Stimulated activated CD8-positive, alpha-beta memory T cell treated with anti-CD3 and anti-CD28 coated beads, Interleukin-7, amount 100 ng/mL, for 4 hours (primary cell): Measurements from ENCODE around the gene OSER1.
"Not testable (repeated sequence)": the region's sequence is repeated elsewhere in the genome, so short reads cannot be mapped to it uniquely, and the experiment has no call there.

ENCODE experiments used
- DNase-seq, 2 donors: peaks; one replicate each; pipeline ENCODE4 v3.0.0-alpha.2; 2020; ENCODE audit warnings: low read depth in 2 of 2

Gene OSER1

DNA sequence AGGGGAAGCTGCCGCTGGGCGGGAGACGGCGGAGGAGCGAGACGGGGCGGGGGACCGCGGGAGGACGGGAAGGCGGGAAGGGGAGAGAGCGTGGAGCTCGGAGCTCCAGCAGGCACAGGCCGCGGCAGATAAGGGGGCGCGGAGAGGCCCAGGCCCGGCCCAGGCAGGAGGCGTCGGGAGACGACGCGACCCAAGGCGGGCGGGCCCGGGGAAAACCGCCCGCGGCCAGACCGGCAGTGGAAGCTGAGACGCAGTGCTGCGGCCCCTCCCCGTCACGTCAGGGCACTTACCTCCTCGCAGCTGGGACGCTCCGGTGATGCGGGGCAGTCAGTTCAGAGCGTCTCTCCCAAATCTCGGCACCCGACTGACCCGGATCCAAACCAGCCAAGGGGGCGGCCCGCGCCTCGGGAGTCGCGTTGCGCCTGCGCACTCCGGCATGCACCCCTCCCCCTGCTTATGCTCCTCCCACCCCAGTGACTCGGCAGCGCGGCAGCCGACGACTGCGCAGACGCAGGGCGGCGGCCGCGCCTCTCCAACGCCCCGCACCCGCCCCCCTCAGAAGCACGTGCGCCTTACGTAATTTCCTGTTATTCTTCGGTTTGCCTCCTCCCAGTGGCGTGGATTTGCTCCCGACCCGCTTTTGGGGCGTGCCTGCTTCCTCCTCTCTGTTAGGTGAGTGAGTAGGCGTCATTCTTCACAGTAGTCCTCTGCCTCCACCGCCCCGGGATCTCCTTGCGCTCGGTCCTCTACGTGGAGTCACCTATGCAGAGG is at the start of gene OSER1:
Gene OSER1, minus strand, starts transcription at position 366 of the 771 bp plus-strand sequence. CDS start 3,814 bp downstream, outside the sequence.
- peak; percentile 94 for DNase-seq

DNA sequence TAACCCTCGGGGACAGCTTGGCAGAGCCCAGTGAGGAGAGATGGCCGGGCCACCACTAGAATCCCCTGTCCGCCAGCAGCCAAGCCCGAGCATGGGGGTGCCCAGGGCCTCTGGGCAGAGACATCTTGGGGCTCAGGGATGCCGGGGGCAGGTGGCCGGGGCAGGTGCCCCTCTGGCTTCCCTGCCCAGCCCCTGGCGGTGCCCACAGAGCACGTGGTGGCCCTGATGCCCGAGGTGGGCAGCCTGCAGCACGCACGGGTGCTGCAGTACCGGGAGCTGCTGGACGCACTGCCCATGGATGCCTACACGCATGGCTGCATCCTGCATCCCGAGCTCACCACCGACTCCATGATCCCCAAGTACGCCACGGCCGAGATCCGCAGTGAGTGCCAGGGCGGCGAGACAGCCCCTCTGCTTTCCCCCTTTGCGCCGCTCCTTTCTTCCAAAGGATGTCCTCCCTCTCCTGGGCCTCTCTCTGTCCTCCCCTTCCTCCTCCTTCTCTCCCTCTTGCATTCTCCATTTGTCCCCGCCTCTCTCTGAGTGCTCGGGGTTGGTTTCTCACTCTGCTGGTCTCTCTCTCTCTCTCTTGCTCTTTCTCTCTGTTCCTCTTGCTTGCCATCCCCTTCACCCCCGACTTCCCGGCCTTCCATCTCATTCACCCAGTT is 47.8 kb upstream of the OSER1 start:
- no peak for DNase-seq

DNA sequence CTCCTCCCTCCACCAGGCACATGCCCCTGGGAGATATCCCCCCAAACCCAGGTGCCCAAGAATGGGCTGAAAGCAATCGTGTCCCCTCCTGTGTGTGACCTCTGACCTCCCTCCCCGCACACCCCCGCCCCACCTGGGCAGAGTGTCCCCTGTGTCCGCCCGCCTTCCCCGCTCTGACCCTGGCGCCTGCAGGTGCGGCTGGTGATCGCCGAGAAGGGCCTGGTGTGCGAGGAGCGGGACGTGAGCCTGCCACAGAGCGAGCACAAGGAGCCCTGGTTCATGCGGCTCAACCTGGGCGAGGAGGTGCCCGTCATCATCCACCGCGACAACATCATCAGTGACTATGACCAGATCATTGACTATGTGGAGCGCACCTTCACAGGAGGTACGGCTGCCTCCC is 46.4 kb upstream of the OSER1 start:
- DNase-seq, result no peak

DNA sequence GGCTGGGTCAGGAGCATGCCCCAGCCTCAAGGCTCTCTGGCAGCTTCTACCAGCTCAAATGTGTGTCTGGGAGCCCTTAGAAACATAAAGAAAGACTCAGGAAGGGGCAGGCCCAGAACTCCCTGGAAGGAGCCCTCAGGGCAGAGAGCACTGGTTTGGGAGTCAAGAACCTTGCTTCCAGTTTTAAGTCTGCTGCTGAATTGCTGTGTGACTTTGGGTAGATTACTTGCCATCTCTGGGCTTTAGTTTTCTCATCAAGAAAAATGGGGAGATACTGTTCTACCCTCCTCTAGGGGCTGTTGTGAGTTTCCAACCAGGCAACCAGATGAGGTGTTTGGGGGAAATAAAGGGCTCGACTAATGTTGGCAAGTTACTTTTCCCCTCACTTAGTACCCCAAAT is 45.4 kb upstream of the OSER1 start:
- no peak for DNase-seq

DNA sequence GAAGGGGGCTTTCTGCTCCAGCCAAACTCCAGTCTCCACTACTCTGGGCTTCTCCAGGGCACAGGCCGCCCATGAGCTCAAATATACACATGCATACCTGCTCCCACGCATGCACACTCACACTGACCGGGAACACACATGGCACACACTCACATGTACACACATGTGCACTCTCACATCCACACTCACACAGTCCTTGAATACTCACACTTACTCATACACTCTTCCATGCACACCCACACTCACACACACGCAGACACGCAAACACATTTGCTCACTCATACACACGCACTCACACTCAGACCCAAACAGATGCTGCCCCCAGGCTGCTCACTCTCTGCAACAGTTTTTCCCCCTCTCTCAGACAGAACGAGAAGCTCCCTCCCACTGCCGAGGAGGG is 43.5 kb upstream of the OSER1 start:
- DNase-seq, result no peak

DNA sequence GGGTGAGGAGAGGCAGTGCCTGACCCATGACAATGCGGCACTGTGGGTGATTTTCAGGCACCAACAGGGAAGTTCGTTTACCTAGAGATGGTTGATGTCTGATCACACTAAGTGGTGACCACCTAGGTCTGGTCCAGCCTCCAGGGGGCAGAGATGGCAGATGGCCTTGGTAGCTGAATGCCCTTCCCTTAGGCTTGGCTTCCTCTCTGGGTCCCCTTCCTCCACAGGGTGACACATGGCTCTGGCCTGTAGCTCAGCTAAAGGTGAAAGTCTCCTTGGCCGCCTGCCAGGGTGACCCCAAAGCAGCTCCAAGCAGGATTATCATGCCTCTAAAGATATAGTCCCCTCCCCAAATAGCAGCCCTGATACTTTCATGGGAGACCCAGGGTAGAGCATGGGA is 43.0 kb upstream of the OSER1 start:
- DNase-seq, result no peak

DNA sequence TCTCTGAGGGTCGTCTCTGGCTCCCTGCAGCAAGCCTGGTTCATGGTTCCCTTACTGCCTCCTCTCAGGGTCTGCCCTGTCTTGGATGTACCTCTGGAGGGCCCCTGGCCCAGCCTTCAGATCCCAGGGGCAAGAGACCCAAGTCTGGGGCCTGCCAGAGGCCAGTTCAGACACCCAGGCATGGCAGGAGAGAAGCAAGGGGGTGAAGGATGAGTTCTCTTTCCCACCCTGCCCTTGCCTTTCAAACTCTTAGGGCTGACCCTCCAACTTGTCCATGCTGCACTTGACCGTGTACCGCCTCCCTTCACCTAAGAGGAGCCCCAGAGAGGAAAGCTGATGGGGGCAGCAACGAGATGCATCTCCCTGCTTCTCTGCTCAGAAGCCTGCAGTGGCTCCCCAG is 40.7 kb upstream of the OSER1 start:
- DNase-seq, result no peak

DNA sequence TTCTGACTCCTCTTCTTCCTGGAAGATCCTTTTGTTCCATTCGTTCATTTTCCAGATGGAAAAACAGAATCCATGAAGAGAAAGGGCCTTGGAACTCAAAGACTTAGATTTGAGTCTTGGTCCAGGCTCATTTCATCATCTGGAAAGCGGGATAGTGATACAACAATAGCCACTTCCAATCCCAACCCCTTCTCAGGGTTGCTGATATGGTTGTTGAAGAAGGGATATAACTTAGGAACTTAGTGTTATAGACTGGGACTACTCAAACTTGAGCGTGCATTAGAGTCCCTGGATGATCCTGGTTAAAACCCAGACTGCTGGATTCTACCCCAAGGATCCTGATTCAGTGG is 37.8 kb upstream of the OSER1 start:
- DNase-seq, result no peak

DNA sequence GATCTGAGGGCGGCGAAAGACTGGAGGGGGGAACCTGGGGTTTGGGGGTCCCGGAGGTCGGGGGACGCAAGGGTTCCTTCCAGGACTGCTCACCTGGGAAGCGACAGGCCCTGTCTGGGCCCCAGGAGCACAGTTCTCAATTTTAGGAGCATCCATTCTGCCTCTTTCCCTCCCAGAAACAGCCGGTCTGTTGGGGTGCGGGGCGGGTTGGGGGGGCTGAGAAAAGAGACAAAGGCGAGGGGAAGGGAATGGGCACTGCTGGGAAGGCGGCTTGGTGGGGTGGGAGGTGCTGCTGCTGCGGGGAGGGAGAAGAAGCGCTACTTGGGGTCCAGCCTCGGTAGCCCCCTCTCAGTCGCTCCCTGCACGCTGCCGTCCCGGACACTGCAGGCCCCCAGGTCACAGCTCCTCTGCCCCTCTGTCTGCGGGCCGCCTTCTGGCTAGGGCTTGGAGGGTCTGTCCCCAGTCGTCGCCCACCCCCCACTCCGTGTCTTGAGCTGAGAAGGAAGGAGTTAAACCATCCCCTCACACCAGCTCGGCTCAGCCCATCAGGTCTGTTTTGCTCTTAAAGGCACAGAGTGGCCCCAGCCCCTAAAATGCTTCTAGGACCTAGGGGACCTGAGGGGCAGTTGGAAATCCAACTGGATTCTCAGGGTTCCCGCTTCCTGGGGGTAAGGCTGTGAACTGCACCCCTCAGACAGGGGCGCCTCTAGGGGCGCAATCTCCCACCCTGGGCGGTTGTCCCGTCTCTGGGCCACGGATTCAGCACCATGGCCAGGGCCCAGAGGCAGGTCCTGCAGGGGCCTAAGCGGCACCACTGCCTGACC is 37.2 kb upstream of the OSER1 start:
- no peak for DNase-seq

DNA sequence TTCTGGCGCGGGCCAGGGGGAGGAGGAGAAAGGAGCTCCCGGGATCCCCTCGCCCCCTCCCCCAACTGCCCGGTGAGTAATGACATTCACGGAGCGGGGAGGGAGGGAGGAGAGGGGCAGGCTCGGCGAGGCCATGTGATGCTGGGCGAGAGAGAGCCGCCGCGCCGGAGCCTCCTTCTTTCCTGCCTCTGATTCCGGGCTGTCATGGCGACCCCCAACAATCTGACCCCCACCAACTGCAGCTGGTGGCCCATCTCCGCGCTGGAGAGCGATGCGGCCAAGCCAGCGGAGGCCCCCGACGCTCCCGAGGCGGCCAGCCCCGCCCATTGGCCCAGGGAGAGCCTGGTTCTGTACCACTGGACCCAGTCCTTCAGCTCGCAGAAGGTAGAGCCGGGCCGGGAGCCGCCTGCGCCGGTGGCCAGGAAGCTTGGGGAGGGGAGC is 36.6 kb upstream of the OSER1 start, which contains the start of gene GDAP1L1:
Gene GDAP1L1, plus strand, starts transcription at position 178 of the 441 bp plus-strand sequence. Its CDS starts 27 bp downstream, at position 205.
- no peak for DNase-seq

DNA sequence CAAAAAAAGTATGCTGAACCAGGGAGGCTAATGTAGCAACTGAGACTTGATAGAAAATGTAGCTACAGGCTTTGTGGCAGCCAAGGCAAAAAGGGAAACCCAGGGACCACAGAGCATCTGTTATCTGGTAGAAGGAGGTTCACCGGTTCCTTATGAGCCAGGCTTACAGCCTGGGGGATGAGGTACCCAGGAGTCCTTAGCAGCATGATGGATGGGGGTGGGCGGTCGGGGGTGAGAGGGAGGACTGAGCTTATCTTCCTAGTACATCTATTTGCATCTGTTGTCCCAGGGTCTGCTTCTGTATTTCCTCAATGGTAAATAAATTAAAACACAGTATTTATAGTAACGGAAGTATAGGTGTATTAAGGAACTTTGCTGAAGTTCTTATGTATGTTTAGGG is 35.4 kb upstream of the OSER1 start:
- no peak for DNase-seq

DNA sequence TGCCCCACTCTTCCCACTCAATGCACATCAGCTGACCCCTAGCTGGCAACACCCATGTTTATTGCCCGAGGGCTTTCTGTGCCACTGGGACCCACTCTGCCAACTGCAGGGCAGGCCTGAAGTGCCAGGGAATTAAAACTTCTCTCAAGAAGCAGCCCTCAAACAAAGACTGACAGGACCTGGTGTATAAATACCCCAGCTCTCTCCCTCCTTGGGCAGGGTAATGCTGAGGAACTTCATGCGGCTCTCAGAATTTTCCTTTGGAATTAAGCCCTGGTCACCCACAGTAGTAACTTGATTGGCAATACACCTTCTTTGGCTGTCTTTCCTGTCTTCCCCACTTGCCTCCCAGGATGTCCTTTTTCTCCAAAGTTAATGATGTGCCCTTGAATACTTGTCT is 31.2 kb upstream of the OSER1 start:
- DNase-seq, result no peak

DNA sequence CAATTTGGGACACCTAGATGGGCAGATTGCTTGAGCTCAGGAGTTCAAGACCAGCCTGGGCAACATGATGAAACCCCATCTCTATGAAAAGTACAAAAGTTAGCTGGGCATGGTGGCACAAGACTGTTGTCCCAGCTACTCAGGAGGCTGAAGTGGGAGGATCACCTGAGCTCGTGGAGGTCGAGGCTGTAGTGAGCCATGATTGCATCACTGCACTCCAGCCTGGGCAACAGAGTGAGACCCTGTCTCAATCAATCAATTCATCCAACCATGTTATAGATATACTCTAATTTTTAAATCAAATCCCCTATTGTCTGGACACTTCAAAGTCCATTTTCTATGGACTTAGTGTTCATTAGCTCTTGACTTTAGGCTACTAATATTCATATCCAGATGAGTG is 26.3 kb upstream of the OSER1 start:
- not testable (repeated sequence) for DNase-seq

DNA sequence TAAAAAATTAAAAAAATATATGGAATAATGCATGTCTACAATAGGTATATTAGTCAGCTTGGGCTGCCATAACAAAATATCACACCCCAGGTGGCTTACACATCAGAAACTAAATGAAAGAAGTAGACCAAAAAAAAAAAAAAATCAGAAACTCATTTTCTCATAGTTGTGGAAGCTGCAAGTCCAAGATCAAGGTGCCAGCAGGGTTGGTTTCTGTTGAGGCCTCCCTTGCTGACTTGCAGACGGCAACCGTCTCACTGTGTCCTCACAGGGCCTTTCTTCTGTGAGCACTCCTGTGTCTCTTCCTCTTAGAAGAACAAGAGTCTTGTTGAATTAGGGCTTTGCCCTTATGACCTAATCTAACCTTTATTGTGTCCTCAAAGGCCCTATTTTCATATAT is 25.1 kb upstream of the OSER1 start:
- no peak for DNase-seq

DNA sequence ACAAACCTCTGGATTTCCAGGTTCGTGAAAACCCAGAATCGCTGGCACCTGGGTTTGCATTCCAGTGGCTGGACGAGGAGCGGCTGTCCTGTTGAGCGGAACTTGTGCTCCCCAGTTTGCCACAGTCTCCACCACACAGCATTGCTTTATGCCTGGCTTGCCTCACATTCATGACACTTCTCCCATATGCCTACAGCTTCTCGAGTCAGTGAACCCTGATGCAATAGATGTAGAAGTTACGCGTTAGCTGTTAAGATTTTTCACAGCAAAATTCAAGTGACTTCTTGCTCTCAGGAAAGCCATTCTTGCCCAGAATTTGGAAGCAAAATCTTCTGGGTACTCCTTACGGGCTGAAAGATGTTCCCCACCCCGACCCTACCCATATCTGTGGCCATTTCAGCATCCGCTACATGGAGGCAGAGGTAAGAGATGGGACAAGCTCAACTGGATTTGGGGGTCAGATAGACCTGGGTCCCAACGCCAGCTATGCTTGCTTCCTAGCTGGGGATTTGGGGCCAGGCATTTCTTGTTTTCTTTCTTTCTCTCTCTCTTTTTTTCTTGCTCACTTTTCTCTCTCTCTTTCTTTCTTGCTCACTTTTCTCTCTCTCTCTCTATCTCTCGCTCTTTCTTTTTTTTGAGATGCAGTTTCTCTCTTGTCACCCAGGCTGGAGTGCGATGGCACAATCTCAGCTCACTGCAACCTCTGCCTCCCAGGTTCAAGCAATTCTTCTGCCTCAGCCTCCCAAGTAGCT is 24.2 kb upstream of the OSER1 start:
- DNase-seq, result no peak

DNA sequence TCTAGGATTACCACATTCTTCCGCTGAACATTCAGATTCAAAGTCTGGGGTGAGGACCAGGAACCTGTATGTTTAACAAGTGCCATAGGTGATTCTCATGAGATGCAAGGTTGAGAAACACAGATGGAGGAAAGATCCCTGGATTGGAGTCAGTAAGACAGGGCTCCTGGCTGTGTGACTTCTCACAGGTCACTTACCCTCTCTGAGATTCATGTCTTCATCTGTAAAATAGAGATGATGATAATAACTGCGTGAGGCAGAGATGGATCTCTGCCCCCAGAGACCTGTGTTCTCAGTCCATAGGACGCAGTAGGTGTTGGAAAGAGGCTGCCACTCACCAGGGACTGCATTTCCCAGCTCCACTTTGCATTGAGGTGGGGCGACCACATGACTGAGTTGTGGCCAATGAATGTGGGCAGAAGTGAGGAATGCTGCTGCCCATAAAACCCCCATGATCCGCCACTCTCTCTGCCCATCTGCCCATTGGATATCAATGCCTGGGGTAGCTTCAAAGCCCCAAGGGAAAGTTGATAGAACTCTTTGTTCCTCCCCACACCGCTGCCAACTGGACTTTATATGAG is 23.0 kb upstream of the OSER1 start:
- no peak for DNase-seq

DNA sequence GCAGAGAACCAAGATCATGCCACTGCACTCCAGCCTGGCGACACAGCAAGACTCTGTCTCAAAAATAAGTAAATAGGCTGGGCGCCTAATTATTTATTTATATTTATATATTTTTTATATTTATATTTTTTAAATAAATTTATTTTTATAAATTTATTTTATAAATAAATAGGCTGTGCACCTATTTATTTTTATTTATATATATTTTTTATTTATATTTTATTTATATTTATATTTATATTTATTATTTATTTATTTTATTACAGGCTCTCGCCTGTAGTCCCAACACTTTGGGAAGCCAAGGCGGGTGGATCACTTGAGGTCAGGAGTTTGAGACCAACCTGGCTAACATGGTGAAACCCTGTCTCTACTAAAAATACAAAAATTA is 21.9 kb upstream of the OSER1 start:
- DNase-seq, result not testable (repeated sequence)

DNA sequence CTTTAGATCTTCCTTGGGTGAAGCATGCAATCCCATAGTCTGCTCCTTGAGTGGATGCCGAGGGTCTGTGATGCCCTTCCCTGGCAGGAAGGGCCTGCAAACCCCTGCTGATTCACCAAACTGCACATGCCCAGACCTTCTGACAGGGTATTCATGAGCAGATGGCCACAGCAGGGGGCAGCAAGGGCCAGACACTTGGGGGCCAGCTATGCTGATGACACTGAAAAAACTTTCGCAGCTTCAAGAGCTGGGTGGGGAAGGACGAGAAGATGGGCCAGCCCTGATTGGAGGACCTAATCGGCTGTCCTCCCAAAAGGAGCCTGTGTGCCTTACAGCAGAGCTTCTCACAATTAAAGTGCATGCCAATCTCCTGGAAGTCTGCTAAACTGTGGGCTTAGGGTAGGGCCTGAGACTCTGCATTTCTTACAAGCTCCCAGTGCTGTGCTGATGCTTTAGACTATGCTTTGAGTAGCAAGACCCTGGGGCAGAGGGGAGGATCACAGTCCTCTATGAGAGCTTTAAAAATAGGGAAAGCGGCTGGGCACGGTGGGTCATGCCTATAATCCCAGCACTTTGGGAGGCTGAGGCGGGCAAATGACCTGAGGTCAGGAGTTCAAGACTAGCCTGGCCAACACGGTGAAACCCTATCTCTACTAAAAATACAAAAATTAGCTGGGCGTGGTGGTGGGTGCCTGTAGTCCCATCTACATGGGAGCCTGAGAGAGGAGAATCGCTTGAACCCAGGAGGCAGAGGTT is 21.3 kb upstream of the OSER1 start:
- no peak for DNase-seq

DNA sequence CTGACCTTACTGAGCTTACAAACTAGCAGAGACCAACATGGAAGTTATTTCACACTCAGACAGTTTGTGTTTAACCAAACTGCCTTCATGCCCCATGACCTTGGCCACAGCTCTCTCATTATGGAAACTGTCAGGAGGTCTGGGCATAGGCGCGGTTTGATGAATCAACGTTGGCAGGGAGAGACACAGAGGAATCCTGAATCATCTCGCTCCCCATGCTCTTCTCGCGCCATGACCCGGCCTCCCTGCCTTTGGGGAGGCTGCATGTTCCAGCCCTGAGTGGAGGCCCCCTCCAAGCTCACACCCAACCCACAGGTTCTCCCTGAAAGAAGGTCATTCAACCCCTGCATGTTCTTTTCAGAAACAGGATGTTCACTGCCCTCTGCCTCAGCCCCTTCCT is 20.6 kb upstream of the OSER1 start:
- DNase-seq, result no peak

DNA sequence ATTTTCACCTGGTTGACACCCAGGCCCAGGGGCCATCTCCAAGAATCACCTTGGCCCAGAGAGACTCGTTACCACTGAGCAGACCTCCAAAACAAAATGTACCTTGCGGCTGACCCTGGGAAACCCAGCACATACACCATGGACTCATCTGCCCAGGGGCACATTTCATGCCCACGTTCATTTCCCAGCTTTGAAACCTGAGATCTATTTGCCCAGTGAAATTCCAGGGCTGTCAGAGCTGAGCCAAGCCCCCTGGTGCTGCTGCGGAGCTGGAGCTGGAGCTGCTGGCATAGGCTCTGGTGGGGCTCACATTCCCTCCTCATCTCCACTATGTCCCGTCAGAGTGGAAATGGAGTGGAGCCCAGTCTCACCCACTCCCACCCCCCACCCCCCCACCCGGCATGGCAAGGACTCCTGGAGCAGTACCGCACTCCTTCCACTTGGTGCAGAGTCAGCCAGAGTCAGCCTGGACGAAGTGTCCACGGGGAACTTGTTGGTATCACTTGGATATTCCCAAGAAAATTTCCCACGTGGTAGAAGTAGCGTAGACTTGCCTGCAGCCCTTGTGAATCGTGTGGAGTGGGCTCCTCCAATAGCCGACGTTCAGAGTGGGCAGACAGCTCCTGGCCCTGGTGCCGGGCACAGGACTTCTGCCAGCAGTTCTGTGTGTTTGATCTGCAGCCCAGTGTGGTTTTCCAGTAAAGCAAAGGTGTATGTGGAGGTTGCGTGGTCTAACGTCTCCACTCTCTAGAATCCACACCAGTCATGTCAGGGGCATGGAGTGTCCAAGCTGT is 18.1 kb upstream of the OSER1 start:
- no peak for DNase-seq
